ENCODE results near the gene HACD2. TPM values are rescaled to one million over a fixed set of nuclear protein-coding genes. Genes with fewer than 3 reads are reported as not detected.

HACD2 gene
- total RNA-seq, 1 experiment from 2014 or later = 97.7 TPM

GRCh38 chr3:123571264-123571972 is 13.4 kb downstream of the HACD2 start:
- Mint-ChIP-seq H3K27me3 (ENCODE audit: insufficient read depth, unreplicated experiment) (no peaks in the 10 kb centered on the region), H3K27ac (ENCODE audit: low read depth, unreplicated experiment) (peak overlapping the region; percentile 31), H3K4me1 (ENCODE audit: insufficient read depth, unreplicated experiment) (peaks cover 13% of the 10 kb centered on the region), H3K9me3 (ENCODE audit: unreplicated experiment) (no peaks in the 10 kb centered on the region), H3K36me3 (ENCODE audit: insufficient read depth, unreplicated experiment) (peaks cover 80% of the 10 kb centered on the region), H3K4me3 (ENCODE audit: unreplicated experiment) (no peak overlapping the region)
- BruUV-seq (replicated peaks) = no TSS peak
- intact Hi-C loops (cut with micrococcal nuclease) = no loop called here
- no peak for DNase-seq (ENCODE audit: unreplicated experiment)
- ChIA-PET POLR2A (interaction anchor here (0.6 to 5.8 kb wide), 3 partner anchors 10 to 14 kb away, joined by 3 to 39 read pairs (median 3); no protein-coding TSS in a partner anchor), CTCF (interaction anchor here (0.6 to 7.1 kb wide), 4 partner anchors 12 to 241 kb away, joined by 3 to 62 read pairs (median 3); no protein-coding TSS in a partner anchor)
- TF ChIP-seq CTCF (IDR thresholded peaks at IDR 0.05; ENCODE audit: unreplicated experiment) = no peak

GRCh38 chr3:123568875-123569274 is 16.0 kb downstream of the HACD2 start:
- H3K27me3 Mint-ChIP-seq (ENCODE audit: insufficient read depth, unreplicated experiment) = no peaks in the 10 kb centered on the region
- intact Hi-C loops (cut with micrococcal nuclease) = no loop called here
- TF ChIP-seq CTCF (IDR thresholded peaks at IDR 0.05; ENCODE audit: unreplicated experiment) = no peak
- H3K36me3 Mint-ChIP-seq (ENCODE audit: insufficient read depth, unreplicated experiment) = peaks cover 81% of the 10 kb centered on the region
- no peaks in the 10 kb centered on the region for H3K9me3 Mint-ChIP-seq (ENCODE audit: unreplicated experiment)
- CTCF ChIA-PET = interaction anchor here (0.6 to 2.7 kb wide), 4 partner anchors 10 to 1594 kb away, joined by 3 to 32 read pairs (median 4); no protein-coding TSS in a partner anchor
- H3K4me3 Mint-ChIP-seq (ENCODE audit: unreplicated experiment) = no peak overlapping the region
- no TSS peak for BruUV-seq (replicated peaks)
- DNase-seq (ENCODE audit: unreplicated experiment) = no peak
- peaks cover 19% of the 10 kb centered on the region for H3K4me1 Mint-ChIP-seq (ENCODE audit: insufficient read depth, unreplicated experiment)
- POLR2A ChIA-PET = interaction anchor here (0.9 kb wide), 1 partner anchor 19 kb away, joined by 3 read pairs; no protein-coding TSS in a partner anchor
- no peak overlapping the region for H3K27ac Mint-ChIP-seq (ENCODE audit: low read depth, unreplicated experiment)

GRCh38 chr3:123568034-123568433 is 16.8 kb downstream of the HACD2 start:
- H3K9me3 Mint-ChIP-seq (ENCODE audit: unreplicated experiment) = no peaks in the 10 kb centered on the region
- H3K36me3 Mint-ChIP-seq (ENCODE audit: insufficient read depth, unreplicated experiment) = peaks cover 81% of the 10 kb centered on the region
- H3K27ac Mint-ChIP-seq (ENCODE audit: low read depth, unreplicated experiment) = no peak overlapping the region
- ChIA-PET POLR2A (interaction anchor here (0.6 to 0.9 kb wide), 2 partner anchors 15 to 27 kb away, joined by 3 to 4 read pairs; no protein-coding TSS in a partner anchor), CTCF (interaction anchor here (0.7 to 2.7 kb wide), 2 partner anchors 9 to 1560 kb away, joined by 3 to 32 read pairs; no protein-coding TSS in a partner anchor)
- peaks cover 20% of the 10 kb centered on the region for H3K4me1 Mint-ChIP-seq (ENCODE audit: insufficient read depth, unreplicated experiment)
- no peak overlapping the region for H3K4me3 Mint-ChIP-seq (ENCODE audit: unreplicated experiment)
- no TSS peak for BruUV-seq (replicated peaks)
- no peak for DNase-seq (ENCODE audit: unreplicated experiment)
- no peak for TF ChIP-seq CTCF (IDR thresholded peaks at IDR 0.05; ENCODE audit: unreplicated experiment)
- intact Hi-C loops (cut with micrococcal nuclease) = no loop called here
- H3K27me3 Mint-ChIP-seq (ENCODE audit: insufficient read depth, unreplicated experiment) = no peaks in the 10 kb centered on the region

- ChIA-PET CTCF (interaction anchor here (0.6 to 2.1 kb wide), 4 partner anchors 12 to 996 kb away, joined by 3 to 6 read pairs (median 4); no protein-coding TSS in a partner anchor), POLR2A (interaction anchor here (3.8 kb wide), 1 partner anchor 19 kb away, joined by 17 read pairs; no protein-coding TSS in a partner anchor)
- Mint-ChIP-seq H3K4me1 (ENCODE audit: insufficient read depth, unreplicated experiment) (peaks cover 22% of the 10 kb centered on the region), H3K36me3 (ENCODE audit: insufficient read depth, unreplicated experiment) (peaks cover 80% of the 10 kb centered on the region), H3K9me3 (ENCODE audit: unreplicated experiment) (no peaks in the 10 kb centered on the region), H3K27me3 (ENCODE audit: insufficient read depth, unreplicated experiment) (no peaks in the 10 kb centered on the region), H3K4me3 (ENCODE audit: unreplicated experiment) (no peak overlapping the region), H3K27ac (ENCODE audit: low read depth, unreplicated experiment) (peak overlapping the region; percentile 54)
- no peak for DNase-seq (ENCODE audit: unreplicated experiment)
- BruUV-seq (replicated peaks) = no TSS peak
- intact Hi-C loops (cut with micrococcal nuclease) = no loop called here
- no peak for TF ChIP-seq CTCF (IDR thresholded peaks at IDR 0.05; ENCODE audit: unreplicated experiment)
These were observed 20.8 kb downstream of the HACD2 start for GRCh38 chr3:123564056-123564455.

Measured in MCF 10A (cell line).